ENCODE results near the gene SLC24A3. TPM values are rescaled to one million over a fixed set of nuclear protein-coding genes. Genes with fewer than 3 reads are reported as not detected.

The SLC24A3 gene
- total RNA-seq, 2 donors from 2014 or later = 3.2 to 6.9 TPM

DNA sequence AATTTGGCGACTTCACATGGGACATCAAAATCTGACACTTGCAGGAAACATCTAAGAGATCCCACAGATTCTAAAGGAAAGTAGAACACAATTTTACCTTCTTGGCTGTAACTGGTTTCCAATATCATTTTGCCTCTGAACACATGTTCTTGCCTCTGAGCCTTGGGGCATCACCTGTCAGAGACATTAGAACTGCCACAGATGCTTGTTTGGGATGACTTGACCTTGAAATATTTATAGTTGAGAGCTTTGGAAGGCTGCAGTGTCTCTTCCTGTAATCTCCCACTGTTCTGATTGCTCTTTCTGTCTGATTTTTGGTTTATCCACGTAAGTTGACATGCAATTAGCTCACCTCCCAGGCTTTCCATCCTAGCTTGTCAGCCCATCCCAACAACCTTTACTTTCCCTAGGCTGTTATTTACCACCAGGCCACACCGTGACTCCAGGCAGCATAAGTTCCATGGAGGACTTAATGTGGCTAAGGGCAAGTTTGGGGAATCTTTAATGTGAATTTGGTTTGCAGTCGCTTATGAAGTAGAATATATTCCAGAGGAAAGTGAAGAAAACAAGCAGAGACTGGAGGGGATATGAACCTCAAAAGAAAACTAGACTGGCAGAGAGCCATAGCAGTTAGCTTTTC is 289.2 kb downstream of the SLC24A3 start:
- ATAC-seq (no peak), DNase-seq (no peak)
- intact Hi-C loops (cut with DNase I, micrococcal nuclease) = no loop called here

DNA sequence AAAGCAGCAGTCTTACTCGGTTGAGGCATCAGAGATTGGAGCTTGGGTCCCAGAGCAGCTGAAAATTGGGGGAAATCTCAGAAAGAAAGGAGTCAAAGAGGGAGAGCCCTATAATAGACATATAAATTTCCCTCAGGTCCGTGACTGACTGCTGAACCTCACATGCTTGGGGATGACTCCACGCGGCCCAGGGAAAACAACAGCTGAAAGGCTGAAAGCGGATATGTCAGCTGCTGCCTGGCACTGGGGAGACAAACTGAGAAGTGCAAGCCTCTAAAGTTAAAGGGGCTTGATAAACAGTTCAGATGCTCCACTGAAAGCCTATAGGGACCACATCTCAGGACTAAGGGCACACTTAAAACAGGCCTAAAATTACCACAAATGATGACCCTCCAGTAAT is 289.7 kb downstream of the SLC24A3 start:
- no peak for ATAC-seq
- intact Hi-C loops (cut with DNase I, micrococcal nuclease) = no loop called here
- DNase-seq = no peak

DNA sequence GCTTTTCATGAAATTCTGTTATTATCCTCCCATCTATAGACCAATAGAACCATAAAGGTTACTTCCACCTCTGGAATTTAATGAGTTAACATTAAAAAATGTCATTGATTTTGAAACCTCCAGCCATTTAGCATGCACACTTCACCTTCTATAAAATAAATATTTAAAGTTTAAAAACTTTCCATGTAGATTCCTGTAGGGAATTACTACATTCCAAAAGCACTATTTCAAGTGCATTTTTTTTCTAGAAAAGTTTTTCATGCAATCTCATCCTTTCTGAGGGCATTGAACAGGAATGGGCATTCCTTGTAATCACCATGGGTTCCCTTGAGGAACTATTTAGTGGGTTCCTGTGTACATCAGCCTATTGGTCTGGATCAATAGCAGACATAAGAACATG is 291.8 kb downstream of the SLC24A3 start:
- intact Hi-C loops (cut with DNase I, micrococcal nuclease) = no loop called here
- no peak for ATAC-seq
- DNase-seq = no peak

DNA sequence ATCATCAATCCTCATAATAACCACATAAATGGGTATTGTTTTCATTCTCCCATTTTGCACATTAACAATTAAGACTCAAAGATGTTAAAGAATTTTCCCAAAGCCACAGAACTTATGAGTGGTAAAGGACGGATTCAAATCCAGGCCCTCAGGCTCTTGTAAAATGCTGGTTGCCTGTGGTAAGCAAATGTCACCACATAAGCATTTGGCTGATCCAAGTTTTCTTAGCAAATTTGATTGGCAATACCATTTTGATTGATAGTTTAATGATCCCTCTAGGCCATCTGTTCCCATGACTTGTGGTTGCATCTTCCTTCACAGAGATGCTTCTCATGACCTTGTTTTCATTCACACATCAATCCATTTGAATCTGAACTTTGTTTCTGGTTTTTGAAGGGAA is 293.6 kb downstream of the SLC24A3 start:
- intact Hi-C loops (cut with DNase I, micrococcal nuclease) = no loop called here
- no peak for ATAC-seq

DNA sequence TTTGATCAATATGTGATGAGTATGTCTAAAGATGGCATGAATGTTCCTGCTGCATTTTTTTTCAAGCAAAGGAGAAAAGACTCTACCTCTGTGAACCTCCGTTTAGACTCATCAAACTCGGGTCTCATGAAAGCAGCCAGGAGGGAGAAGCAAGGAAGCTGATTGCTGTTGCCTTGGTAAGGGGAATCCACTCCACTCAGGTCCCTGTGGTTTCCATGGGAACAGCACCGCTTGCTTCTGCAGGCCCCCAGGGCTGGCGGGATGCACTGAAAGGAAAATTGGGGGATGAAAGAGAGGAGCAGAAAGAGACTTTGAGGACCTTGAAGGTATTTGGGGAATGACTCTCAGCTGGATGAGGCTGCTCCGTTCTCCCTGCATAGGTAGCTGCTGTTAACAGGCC is 296.0 kb downstream of the SLC24A3 start:
- intact Hi-C loops (cut with DNase I, micrococcal nuclease) = no loop called here
- ATAC-seq (no peak), DNase-seq (no peak)

More for the DNA sequence above, 293.6 kb downstream of the SLC24A3 start:
- DNase-seq = no peak

DNA sequence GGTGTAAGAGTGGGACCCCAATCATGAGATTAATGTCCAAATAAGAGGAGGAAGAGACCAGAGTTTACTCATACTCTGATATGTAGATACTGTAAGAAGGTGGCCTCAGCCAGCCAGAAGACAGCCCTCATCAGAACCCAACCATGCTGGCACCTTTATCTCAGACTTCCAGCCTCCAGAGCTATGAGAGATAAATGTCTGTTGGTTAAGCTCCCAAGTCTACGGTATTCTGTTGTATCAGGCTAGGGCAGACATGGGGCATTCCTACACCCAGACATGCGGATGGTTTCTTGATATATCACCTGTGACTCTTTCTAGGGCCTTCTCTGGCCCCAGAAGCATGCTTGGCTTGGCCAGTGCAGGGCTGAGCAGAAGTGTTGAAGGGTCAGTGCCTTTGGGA is 298.2 kb downstream of the SLC24A3 start:
- DNase-seq = no peak
- no peak for ATAC-seq
- intact Hi-C loops (cut with DNase I, micrococcal nuclease) = no loop called here

DNA sequence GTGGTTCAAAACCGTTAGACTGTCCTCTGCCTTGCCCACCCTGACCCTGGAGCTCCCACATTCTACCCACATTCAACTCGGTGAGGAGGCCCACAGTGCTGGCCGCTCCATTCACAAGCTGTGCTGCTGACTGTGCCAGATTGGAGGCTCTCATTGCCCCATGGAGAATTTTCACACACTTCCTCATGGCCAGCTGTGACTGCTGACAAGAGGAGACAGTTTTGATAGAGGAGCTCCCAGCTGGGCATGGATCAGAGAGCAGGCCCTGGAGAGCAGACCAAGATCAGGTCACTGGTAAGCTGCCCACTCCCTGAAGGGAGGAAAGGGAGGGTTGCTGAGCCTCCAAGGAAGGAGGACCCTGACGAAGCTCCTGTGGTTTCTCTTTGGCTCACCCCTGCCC is 299.5 kb downstream of the SLC24A3 start:
- intact Hi-C loops (cut with DNase I, micrococcal nuclease) = no loop called here

DNA sequence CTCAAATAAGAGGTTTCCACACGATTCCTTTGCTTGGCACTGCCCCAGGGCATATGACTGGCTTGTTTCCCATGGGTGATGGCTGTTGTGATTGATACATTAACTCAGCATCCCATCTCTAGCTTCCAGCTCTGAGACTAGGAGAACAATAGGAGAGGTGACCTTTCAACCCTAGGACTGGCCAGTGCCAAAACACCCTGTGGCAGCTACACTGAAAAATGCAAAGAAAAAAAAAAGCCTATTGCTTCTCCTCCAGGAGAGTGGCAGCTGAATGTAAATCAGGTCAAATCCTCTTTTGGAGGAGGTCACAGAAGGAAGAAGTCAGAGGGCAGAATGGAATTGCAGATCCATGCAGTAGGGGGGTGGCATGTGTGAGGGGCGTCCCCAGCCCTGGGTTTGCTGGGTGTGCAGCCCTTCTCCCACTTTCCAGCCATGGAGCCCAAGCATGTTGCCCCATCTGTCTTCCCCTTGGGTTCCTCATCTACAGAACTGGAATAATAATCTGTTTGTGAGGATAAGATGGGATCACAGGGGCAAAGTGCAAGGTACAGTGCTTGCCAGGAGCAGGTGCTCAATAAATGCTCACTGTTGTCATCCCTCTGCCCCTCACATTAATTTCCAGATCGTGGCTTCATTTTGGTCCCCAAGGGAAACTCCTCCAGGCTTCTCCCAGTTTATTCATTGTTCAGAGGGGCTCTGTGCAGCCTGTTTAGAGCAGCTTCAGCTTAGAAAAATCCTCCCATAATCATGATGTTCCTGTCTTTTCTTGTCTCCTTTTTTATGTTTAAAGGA is 300.6 kb downstream of the SLC24A3 start:
- no peak for ATAC-seq
- no peak for DNase-seq
- intact Hi-C loops (cut with DNase I, micrococcal nuclease) = no loop called here

More for the DNA sequence above, 299.5 kb downstream of the SLC24A3 start:
- no peak for ATAC-seq
- DNase-seq = no peak

DNA sequence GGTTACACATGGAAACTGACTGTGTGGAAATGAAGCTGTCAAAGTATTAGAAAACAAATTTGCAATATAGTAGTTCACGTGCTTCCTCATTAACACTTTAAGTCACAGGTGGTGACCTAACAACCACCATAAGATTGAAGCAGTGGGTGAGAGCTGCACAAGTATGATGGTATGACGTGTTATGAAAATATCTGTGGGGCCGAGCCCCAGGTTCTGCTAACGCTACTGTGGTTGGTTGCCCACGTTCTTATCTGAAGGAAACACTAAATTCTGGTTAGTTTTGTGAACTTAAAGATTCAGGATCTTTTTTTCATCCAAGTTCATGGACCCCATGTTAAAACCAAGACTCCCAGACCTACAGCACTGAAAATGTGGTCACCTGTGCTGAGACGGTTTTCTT is 302.6 kb downstream of the SLC24A3 start:
- ATAC-seq = no peak
- DNase-seq = no peak
- intact Hi-C loops (cut with DNase I, micrococcal nuclease) = no loop called here

DNA sequence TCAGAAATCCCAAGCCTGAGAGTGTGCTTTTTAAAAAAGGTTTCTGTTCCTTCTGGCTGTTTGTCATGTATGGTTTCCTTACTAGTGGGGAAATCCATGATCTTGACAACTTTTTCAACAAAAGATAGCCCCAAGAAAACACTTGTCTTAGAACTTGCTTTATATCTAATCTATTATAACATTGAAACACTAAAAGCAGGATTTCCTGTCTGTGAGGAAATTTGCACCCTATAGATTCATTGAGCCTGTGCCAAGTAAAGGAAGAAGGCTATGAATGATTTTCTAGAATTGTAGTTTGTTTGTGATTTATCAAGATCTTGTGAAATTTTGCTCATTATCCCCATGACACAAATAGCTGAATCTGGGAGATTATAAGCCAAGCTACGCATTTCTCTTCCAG is 307.0 kb downstream of the SLC24A3 start:
- no peak for ATAC-seq
- intact Hi-C loops (cut with DNase I, micrococcal nuclease) = no loop called here

DNA sequence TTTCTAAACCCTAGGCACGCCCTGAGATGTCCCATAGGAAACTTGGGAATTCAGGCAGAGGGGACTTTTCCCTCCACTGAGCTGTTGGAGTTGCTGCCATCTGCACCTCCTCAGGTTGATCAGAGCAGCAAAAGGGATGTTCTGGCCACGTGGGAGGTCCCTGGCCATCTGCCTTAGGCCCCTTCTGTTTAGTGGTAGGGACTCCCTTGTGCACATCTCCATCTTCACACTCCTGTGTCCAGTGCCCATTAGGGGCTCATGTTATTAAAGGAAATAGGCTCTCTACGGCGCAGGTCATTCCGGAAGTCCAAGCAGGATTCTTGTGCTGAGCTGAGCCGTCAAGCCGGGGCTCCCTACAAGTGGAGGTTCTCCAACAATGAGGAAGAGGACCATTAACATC is 307.8 kb downstream of the SLC24A3 start:
- ATAC-seq (no peak), DNase-seq (no peak)
- intact Hi-C loops (cut with DNase I, micrococcal nuclease) = no loop called here

More for the DNA sequence above, 307.0 kb downstream of the SLC24A3 start:
- no peak for DNase-seq

DNA sequence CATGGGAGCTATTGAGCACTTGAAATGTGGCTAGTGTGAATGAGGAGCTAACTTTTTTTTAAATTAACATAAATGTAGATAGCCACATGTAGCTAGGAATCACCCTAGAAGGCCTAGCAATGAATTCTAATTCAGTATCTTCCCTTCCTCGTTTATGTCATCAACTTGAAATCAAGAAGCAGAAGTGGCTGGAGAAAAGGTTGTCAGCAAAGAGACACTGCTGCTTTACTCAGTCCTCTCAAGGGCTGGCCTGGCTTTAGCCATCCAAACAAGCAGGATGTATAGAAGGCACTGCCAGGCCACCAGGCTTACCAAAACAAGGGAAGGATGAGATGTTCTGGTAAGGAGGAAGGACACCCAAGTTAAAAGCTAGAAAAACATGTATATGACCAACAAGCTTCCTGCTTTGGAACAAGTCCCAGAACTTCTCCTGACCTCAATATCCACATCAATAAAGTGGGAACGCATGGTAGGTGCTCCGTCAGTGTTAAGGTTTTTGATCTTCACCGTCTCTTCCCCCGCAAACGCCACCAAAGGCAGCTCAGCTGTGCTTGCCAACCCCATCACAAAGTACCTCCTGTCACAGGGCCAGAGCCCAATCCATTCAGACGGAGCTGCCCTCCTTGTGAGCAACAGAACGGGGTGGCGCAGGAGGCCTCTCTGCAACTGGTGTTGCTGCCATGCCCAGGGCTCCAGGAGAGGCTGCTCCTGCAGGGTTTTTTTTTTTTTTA is 309.8 kb downstream of the SLC24A3 start:
- DNase-seq = no peak
- intact Hi-C loops (cut with DNase I, micrococcal nuclease) = no loop called here
- no peak for ATAC-seq

DNA sequence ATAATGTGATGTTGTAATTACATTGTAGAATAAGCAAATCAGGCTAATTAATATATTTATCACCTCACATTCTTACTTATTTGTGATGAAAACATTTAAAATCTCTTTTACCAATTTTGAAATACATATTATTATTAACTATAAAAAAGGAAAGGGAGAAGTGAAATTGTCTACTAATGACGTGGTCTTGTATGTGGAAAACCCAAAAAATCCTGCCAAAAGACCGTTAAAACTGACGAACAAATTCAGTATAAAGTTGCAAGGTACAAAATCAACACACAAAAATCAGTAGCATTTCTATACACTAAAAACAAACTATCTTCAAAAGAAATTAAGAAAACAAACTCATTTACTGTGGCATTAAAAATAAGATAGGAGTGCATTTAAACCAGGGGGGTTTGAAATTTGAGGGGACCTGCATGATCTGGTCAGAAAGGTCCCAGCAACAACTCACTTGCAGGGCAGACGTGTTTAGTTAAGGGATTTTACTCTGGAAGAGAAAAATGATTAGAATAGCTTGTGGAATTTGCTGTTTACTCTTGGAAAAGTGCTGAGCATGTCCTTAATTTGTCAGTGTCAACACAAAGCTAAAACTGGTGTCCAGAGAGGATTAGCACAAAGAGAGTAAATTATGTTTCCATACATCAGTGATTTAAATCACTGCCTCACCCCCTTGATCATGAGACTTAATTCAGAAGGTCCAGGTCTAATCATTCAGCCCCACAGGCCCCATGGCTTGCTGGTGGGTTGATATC is 310.6 kb downstream of the SLC24A3 start:
- DNase-seq (no peak), ATAC-seq (no peak)
- intact Hi-C loops (cut with DNase I, micrococcal nuclease) = no loop called here

DNA sequence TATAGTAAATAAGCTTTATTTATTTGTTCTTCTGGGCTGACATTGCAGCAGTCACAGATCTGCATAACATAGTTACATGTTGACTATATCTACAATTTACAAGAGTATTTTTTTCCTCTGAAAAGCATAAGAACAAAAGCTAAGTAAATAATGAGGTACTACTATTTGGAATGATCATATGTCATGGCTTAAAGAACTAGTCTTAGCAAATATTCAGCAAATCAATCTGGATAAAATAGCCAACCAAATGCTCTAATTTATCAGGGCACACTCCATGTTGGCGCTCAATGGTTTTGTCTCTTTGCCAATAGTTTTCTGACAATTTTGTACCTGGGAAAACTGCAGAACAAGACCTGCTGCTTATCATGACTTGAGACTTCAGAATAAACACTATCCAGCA is 312.2 kb downstream of the SLC24A3 start:
- intact Hi-C loops (cut with DNase I, micrococcal nuclease) = no loop called here
- ATAC-seq (no peak), DNase-seq (no peak)

DNA sequence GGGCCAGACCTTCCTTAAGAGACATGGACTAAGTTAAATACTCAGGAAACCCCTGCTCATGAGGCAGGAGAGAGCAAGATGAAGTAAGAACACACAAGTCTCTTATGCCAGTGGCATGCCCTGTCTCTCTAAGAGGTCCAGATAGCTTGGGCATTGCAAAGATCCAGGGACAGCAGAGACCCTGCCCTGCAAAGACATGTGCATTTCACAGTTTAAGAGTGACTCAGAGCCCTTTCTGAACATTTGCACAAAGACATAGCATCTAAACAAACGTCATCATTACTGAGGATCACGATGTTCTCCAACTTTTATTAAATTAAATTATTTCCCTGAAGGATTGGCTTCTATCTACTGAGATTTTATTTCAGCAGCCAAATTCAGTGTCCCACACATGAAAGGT is 315.1 kb downstream of the SLC24A3 start:
- no peak for DNase-seq
- intact Hi-C loops (cut with DNase I, micrococcal nuclease) = no loop called here

DNA sequence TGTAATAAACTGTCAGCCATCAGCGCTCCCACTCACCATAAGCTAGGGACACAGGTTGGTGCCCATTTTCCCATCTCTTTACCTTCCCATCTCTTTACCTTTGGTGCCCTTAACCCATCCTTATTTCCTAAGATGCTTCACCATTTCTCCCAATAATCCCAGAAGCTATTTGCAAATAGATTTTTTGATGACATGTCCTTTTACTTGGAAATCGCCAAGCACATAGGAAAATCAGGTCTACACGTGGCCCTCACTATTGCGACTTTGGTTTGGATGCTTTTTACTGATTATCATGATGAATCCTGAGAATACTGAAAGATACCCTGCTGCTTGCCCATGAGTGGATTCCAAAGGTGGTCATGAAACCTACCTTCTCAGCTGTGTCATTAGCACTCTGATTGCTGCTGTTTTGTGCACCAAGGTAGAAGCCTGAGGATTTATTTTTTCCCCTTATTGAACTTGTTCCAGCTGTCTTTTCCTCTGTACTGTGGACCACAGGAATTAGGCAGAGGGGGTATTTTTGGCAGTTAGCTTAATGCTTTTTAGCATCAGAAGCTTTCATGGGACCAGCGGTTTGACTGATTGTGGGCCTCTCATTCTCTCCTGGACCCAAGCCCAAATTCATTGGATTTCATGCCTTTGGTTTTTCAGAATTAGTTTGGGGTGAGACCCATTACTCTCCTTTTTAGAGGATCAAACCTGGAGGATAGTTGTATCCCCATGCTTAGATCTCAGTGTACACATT is 316.0 kb downstream of the SLC24A3 start:
- no peak for ATAC-seq
- no peak for DNase-seq
- intact Hi-C loops (cut with DNase I, micrococcal nuclease) = no loop called here

More for the DNA sequence above, 315.1 kb downstream of the SLC24A3 start:
- ATAC-seq = no peak

DNA sequence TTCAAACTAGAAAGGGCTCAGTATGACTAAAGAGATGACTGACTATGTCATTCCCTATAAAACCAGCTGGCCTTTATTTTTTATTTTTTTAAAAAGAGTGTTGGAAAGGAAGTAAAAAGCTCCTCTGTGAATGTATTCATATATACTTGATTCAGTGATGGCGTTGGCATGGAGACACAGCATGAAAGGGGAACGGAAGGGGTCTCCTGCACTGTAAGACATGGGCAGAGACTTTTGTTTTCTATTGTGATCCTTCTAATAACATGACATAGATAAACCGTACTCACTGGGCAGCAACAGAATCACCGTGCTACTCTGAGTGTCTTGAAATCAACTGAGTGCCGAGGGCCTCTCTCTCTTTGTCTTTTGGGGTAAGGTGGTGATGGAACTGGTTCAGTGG is 317.6 kb downstream of the SLC24A3 start:
- ATAC-seq (no peak), DNase-seq (no peak)
- intact Hi-C loops (cut with DNase I, micrococcal nuclease) = no loop called here

DNA sequence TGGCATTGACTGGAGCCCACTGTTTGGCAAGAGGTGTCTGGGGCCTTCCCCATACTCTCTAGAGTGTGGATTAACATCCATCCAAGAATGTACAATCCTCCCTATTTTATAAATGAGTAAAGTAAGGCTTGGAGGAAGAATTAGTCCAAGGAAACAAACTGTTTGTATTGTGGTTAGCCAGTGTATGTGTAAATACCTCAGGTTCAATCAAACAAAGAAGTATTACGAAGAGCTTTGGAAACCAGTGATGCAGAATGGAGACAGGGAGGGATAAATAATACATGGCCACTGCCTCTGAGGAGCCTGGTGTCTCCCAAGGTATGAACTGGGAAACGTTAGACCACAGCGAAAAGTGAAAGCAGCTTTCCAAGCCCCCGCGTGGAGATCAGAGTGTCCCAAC is 319.0 kb downstream of the SLC24A3 start:
- intact Hi-C loops (cut with DNase I, micrococcal nuclease) = no loop called here
- DNase-seq = no peak
- ATAC-seq = no peak

DNA sequence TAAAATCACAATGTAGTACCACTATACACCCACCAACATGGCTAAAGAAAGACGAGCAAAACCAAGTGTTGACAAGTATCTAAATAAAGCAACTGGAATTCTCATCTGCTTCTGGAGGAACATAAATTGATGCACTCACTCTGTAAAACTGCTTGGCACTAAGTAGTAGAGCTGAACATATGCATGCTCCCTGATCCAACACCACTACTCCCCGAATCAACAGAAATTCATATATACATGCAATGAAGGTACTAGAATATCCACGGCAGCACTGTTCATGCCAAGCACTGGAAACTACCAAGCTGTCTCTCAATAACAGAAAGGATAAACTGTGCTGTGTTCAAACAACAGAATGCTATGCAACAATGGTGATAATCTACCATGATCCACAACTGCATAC is 326.1 kb downstream of the SLC24A3 start:
- DNase-seq (no peak), ATAC-seq (no peak)
- intact Hi-C loops (cut with DNase I, micrococcal nuclease) = no loop called here
